ENCODE data around the gene PRPF40B. TPM values are rescaled to one million over a fixed set of nuclear protein-coding genes. Genes with fewer than 3 reads are reported as not detected.

PRPF40B gene
- total and polyA plus RNA-seq, 2 donors (not counting 1 experiment from before 2014, with no cell fraction given): 11.7 to 23.7 TPM

DNA sequence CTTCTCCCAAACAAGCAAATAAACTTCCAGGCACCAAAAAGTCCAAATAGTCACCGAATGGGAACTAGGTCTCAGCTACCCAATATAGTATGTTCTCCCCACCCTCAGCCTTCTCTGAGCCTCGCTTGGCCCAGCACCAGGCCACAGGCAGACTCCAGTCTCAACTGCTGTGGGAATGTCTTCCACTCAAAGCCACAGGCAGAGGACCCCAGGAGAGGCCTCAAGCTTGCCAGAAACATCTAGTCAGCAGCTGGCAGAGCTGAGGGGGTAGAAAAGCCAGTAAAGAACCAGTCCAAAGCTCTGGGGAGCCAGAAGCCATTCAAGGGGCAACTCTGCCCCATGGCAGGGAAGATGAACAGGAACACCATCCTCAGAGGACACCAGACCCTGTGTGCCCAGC, 42.0 kb downstream of the PRPF40B start:
- Mint-ChIP-seq H3K4me3 (peak overlapping the region; percentile 17), H3K4me1 (peaks cover 96% of the 10 kb centered on the region), H3K27ac (peak overlapping the region; percentile 57), H3K27me3 (no peaks in the 10 kb centered on the region), H3K9me3 (ENCODE audit: insufficient read depth) (no peaks in the 10 kb centered on the region)
- POLR2A ChIA-PET: interaction anchor here (0.5 to 1.4 kb wide), 4 partner anchors 8 to 53 kb away, joined by 3 to 6 read pairs (median 3); no protein-coding TSS in a partner anchor
- H3K79me2 ChIP-seq (ENCODE audit: control insufficient read depth, insufficient read depth, low read length): peaks cover 98% of the 10 kb centered on the region
- H3K4me1 ChIP-seq (ENCODE audit: control insufficient read depth in 2 of 2, insufficient read depth in 2 of 2, low read length in 2 of 2): peaks cover 99% of the 10 kb centered on the region in 2 donors
- H3K27me3 ChIP-seq (replicated peaks in 1 of 4; ENCODE audit: control extremely low read depth in 1 of 4, control insufficient read depth in 3 of 4, insufficient read depth in 4 of 4, low read length in 3 of 4): no peaks in the 10 kb centered on the region
- H2AFZ ChIP-seq (ENCODE audit: insufficient read depth, low read depth, low read length, poor library complexity, severe bottlenecking): no peak overlapping the region
- no peaks in the 10 kb centered on the region for H4K20me1 ChIP-seq (ENCODE audit: control insufficient read depth, insufficient read depth, low read length, poor library complexity, severe bottlenecking)
- H3K36me3 ChIP-seq (replicated peaks in 1 of 2; ENCODE audit: control extremely low read depth in 1 of 2, control insufficient read depth in 1 of 2, extremely low read depth in 1 of 2, insufficient read depth in 2 of 2, low read length in 1 of 2): peaks cover 0 to 8% of the 10 kb centered on the region in 2 experiments
- no peak overlapping the region for H3K4me2 ChIP-seq (replicated peaks; ENCODE audit: low read depth, low read length, poor library complexity, severe bottlenecking)
- intact Hi-C loops (cut with micrococcal nuclease): no loop called here
- H3K4me3 ChIP-seq (ENCODE audit: control extremely low read depth in 1 of 5, extremely low read depth in 1 of 5, insufficient read depth in 1 of 5, low read depth in 2 of 5, low read length in 4 of 5): no peak overlapping the region
- H3K9ac ChIP-seq (ENCODE audit: low read length): no peak overlapping the region
- no peak for TF ChIP-seq EZH2 (IDR thresholded peaks at IDR 0.05; ENCODE audit: borderline replicate concordance, insufficient read depth, low read depth, low read length, poor library complexity, severe bottlenecking)
- TF ChIP-seq, protein P1, sequence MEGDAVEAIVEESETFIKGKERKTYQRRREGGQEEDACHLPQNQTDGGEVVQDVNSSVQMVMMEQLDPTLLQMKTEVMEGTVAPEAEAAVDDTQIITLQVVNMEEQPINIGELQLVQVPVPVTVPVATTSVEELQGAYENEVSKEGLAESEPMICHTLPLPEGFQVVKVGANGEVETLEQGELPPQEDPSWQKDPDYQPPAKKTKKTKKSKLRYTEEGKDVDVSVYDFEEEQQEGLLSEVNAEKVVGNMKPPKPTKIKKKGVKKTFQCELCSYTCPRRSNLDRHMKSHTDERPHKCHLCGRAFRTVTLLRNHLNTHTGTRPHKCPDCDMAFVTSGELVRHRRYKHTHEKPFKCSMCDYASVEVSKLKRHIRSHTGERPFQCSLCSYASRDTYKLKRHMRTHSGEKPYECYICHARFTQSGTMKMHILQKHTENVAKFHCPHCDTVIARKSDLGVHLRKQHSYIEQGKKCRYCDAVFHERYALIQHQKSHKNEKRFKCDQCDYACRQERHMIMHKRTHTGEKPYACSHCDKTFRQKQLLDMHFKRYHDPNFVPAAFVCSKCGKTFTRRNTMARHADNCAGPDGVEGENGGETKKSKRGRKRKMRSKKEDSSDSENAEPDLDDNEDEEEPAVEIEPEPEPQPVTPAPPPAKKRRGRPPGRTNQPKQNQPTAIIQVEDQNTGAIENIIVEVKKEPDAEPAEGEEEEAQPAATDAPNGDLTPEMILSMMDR (IDR thresholded peaks at IDR 0.05): no peak
- H3K9me3 ChIP-seq (ENCODE audit: control extremely low read depth in 1 of 3, control insufficient read depth in 2 of 3, insufficient read depth in 1 of 3, low read length in 2 of 3): no peaks in the 10 kb centered on the region
- 46% methylated on average over 2 of the region's 2 CpGs for WGBS (ENCODE audit: insufficient coverage)
- no peak for DNase-seq
- no peak for ATAC-seq (ENCODE audit: low read depth)
- peak overlapping the region in 1 of 2 donors; percentile 95 for H3K27ac ChIP-seq (ENCODE audit: low read length in 2 of 2)
- CTCF ChIA-PET: interaction anchor here (1.0 to 12.1 kb wide), 5 partner anchors 9 to 76 kb away, joined by 4 to 164 read pairs (median 9); partner anchors contain the start of genes FMNL3 and TMBIM6

DNA sequence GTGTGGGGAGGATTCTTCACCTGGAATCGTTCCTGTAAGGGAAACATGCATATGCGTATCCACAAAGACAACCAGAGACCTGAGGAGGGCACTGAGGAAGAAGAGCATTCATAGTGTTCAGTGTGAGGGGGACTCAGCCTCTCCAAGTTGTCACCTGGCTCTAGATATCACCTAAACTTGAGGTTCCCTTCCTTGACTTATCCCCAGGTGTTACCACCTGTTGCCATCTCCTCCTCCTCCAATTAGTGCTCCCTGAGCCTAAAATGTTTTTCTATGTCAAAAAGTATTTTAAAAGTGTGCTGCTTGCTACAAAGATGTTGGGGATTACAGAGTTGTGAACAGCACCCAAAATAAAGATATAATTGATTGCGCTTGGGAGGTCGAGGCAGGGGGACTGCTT, 42.8 kb downstream of the PRPF40B start:
- H3K4me2 ChIP-seq (replicated peaks; ENCODE audit: low read depth, low read length, poor library complexity, severe bottlenecking): no peak overlapping the region
- no peak for TF ChIP-seq EZH2 (IDR thresholded peaks at IDR 0.05; ENCODE audit: borderline replicate concordance, insufficient read depth, low read depth, low read length, poor library complexity, severe bottlenecking)
- TF ChIP-seq, protein P1 (IDR thresholded peaks at IDR 0.05): no peak
- H3K4me1 ChIP-seq (ENCODE audit: control insufficient read depth in 2 of 2, insufficient read depth in 2 of 2, low read length in 2 of 2): peaks cover 99 to 100% of the 10 kb centered on the region in 2 donors
- peaks cover 91% of the 10 kb centered on the region for H3K79me2 ChIP-seq (ENCODE audit: control insufficient read depth, insufficient read depth, low read length)
- 100% methylated on average over 1 of the region's 4 CpGs for WGBS (ENCODE audit: insufficient coverage)
- no peak overlapping the region for H3K4me3 Mint-ChIP-seq
- H3K9ac ChIP-seq (ENCODE audit: low read length): no peak overlapping the region
- peak overlapping the region; percentile 57 for H3K27ac Mint-ChIP-seq
- ChIA-PET CTCF (interaction anchor here (7.0 to 12.1 kb wide), 2 partner anchors 21 to 40 kb away, joined by 89 to 164 read pairs; partner anchors contain the start of gene FMNL3), POLR2A (no interaction called here)
- no peak for DNase-seq
- peaks cover 0 to 8% of the 10 kb centered on the region in 2 experiments for H3K36me3 ChIP-seq (replicated peaks in 1 of 2; ENCODE audit: control extremely low read depth in 1 of 2, control insufficient read depth in 1 of 2, extremely low read depth in 1 of 2, insufficient read depth in 2 of 2, low read length in 1 of 2)
- H3K4me3 ChIP-seq (ENCODE audit: control extremely low read depth in 1 of 5, extremely low read depth in 1 of 5, insufficient read depth in 1 of 5, low read depth in 2 of 5, low read length in 4 of 5): no peak overlapping the region
- peak overlapping the region in 1 of 2 donors; percentile 95 for H3K27ac ChIP-seq (ENCODE audit: low read length in 2 of 2)
- H3K27me3 Mint-ChIP-seq: no peaks in the 10 kb centered on the region
- intact Hi-C loops (cut with micrococcal nuclease): no loop called here
- no peaks in the 10 kb centered on the region for H3K9me3 ChIP-seq (ENCODE audit: control extremely low read depth in 1 of 3, control insufficient read depth in 2 of 3, insufficient read depth in 1 of 3, low read length in 2 of 3)
- H4K20me1 ChIP-seq (ENCODE audit: control insufficient read depth, insufficient read depth, low read length, poor library complexity, severe bottlenecking): no peaks in the 10 kb centered on the region
- H3K27me3 ChIP-seq (replicated peaks in 1 of 4; ENCODE audit: control extremely low read depth in 1 of 4, control insufficient read depth in 3 of 4, insufficient read depth in 4 of 4, low read length in 3 of 4): no peaks in the 10 kb centered on the region
- H2AFZ ChIP-seq (ENCODE audit: insufficient read depth, low read depth, low read length, poor library complexity, severe bottlenecking): no peak overlapping the region
- H3K4me1 Mint-ChIP-seq: peaks cover 96% of the 10 kb centered on the region
- H3K9me3 Mint-ChIP-seq (ENCODE audit: insufficient read depth): no peaks in the 10 kb centered on the region
- no peak for ATAC-seq (ENCODE audit: low read depth)

Data from B cell (primary cell).